NCI-H748 treated with DMSO at 0.1 percent for 48 hours (cell line): ENCODE results near the gene DPH1.

Experiments used
- DNase-seq: peaks from one replicate; lab custom pipeline; 2025; lab: John Stamatoyannopoulos, UW

Gene DPH1

GRCh38 chr17:2027528-2028233, 2.3 kb upstream of the DPH1 start:
- DNase-seq = no peak

- no peak for DNase-seq
Measured at GRCh38 chr17:2028234-2028614, 1.7 kb upstream of the DPH1 start.

- DNase-seq = no peak
Measured at GRCh38 chr17:2028737-2029136, 1.2 kb upstream of the DPH1 start.

GRCh38 chr17:2030779-2031163, 818 bp downstream of the DPH1 start:
- DNase-seq = no peak

DNA sequence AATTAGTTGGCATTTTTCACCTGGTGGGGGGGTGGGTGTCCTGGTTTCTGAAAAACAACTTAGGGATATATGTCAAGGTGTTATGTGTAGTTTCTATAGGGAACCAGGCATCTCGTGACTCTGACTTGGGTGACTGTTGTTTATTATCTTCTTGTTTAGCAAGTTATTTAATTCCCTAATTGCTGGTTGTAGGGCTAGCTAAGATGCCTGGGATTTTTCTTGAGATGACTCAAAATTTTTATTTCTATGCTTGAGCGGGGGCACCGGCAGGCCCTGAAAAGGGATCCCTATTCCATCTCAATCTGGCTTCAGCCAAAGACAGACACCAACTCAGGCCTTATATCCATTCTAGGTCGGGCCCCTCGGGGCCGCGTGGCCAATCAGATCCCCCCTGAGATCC, 3.2 kb downstream of the DPH1 start:
- DNase-seq = no peak

DNA sequence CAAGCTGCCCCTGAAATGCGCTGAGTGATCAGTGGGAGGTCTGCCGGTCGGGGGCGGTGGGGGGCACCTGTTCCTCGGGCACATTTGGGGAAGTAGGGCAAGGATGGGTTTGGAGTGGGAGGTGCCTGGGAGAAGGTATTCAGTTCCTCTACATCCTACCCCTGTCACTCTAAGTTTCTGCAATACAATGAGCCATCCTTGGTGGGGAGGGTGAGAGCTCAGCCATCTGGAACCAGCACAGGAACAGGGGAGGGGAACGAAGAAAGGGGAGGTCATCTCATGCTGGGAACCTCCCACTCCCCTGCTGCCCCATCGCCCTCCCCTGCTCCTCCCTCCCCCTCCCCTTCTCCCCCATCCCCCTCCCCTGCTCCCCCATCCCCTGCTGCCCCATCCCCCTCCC, 4.2 kb downstream of the DPH1 start:
- no peak for DNase-seq

DNA sequence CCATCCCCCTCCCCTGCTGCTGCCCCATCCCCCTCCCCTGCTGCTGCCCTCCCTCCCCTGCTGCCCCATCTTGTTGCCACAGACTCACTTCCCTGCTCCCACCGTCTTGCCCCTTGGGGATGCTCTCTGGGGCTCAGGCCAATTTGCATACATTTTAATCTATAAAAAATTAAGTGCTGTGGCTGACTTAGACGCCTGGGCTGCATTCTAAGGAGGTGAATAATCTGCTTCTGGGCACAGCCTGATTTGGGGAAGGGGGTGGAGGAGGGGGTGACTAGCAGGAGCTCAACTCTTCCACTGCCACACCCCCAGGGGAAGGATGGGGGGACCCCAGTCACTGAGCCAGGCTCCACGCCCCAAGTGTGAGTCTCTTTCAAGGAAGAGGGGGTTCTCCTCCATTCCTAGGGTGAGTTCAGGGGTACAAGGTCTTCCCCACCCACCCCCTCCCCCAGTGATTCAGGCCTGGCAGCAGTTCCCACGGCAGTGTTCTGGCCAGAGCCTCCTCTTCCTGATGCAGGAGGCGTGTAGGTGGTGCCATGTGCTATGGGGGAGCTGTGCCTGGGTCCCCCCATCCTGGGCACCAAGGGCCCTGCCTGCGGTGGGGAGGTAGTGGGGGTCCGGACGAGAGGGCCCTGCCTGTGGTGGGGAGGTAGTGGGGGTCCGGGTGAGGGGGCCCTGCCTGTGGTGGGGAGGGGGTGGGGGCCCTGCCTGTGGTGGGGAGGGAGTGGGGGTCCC, 5.0 kb downstream of the DPH1 start:
- DNase-seq = no peak

DNA sequence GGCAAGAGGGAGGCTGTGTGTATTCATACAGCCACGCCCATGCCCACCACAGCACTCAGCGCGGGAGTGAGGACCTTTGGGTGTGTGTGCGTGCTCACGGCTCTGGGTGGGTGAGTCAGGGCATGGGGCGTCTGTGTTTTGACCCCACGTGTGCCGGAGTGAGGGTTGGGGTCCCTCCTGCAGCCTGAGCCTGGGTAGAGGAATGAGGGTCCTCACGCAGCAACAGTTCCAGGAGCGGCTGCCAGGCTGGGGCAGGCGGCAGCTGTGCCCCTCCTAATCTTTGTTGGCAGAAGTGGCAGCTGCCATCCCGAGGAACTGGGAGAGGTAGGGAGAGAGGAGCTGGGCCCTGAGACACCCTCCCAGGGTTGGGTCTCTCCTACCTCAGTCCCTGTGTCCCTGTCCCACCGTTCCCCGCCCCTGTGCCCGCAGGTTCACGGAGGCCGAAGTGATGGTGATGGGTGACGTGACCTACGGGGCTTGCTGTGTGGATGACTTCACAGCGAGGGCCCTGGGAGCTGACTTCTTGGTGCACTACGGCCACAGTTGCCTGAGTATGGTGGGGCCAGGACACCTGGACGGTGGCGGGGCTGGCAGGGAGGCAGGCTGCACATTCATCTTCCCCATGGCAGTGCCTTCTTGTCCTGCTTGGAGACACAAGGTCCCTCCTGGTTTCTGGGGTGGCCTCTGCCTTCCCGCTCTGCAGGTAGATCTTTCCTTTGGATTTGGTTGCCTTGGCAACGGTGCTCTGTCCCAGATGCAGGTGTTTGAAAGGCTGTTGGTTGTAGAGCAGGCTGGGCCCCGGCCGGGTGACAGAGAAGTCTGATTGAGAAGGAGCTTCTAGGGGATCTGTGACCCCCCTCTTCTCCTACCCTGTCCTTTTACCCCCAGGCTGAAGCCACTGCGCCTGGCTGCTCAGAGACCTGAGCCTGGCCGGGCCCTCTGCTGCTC, 5.9 kb downstream of the DPH1 start:
- DNase-seq = no peak

DNA sequence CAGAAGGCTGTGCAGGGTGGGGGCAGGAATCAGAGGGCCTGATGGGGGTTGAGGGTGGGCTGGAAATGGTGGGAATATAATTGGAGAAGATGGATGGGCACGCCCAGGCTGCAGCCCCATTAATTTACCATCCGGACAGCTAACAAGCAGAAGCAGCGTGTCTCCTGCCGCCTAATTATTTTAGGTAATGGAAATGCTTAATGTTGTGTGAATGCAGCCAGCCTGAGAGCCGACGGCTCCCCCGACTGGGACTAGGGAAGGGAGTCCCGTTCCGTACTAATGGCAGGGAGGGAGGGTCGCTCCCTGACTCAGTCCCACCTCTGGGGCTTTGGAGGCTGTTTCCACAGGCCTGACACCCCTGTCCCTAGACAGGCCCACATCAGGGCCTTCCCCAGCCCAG, 7.2 kb downstream of the DPH1 start:
- DNase-seq = no peak

DNA sequence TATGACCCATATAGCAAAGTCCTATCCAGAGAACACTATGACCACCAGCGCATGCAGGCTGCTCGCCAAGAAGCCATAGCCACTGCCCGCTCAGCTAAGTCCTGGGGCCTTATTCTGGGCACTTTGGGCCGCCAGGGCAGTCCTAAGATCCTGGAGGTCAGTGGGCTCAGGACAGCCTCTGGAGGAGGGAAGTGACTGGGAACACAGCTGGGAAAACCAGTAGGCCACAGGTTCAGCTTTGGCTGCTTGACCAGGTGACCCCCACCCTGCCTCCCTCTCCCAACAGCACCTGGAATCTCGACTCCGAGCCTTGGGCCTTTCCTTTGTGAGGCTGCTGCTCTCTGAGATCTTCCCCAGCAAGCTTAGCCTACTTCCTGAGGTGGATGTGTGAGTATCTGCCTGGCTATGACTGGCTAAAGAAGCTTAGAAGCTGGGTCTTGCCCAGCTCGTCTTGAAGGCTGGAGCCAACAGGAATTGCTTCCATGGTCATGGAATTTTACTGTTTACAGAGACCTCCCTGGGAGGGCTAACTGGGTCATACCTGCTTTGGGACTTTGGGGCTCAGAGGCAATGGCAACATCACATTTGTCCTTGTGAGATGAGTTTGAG, 10.4 kb downstream of the DPH1 start:
- no peak for DNase-seq

DNA sequence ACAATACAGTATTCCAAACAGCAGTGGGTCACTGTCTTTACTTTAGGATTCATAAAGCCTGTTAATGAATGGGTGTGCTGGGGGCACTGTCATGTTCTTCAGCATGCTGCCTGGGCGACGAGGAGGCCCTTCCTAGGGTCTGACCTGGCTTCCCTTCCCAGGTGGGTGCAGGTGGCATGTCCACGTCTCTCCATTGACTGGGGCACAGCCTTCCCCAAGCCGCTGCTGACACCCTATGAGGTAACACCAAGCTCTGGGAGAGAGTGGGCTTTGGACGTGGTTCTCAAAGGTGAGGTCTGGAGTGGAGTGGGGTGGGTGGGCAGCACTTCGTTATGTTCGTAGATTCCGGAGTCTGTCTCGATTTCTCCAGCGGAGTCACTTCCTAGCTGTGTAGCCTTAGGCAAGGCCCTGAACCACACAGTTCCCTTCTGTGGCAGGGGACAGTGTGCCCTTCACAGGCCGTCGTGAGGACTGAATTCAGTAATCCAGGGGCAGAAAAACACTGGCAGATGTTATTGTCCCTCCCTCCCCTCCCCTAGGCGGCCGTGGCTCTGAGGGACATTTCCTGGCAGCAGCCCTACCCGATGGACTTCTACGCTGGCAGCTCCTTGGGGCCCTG, 11.1 kb downstream of the DPH1 start:
- peak; percentile 42 for DNase-seq

GRCh38 chr17:2041561-2042389, 11.8 kb downstream of the DPH1 start, which contains the start of gene OVCA2:
OVCA2 (plus strand) TSS chr17:2042022; CDS start chr17:2042048, 26 bp downstream.
- DNase-seq = peak; percentile 97

DNA sequence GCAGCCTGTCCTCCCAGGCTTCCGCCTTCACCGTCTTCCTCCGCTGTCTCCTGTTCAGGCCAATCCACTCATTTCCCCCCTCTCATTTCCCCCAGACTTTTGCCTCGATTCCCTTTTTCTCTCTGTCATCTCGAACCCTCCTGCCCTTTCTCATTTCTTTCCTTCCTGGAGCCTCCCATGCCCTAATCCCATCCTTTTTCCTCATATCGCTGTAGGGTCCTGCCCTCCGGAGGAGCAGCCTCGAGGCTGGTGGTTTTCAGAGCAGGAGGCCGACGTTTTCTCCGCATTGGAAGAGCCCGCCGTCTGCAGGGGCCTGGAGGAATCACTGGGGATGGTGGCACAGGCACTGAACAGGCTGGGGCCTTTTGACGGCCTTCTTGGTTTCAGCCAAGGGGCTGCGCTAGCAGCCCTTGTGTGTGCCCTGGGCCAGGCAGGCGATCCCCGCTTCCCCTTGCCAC, 12.5 kb downstream of the DPH1 start:
- peak; percentile 34 for DNase-seq

GRCh38 chr17:2042933-2043332, 13.0 kb downstream of the DPH1 start:
- DNase-seq = no peak

DNA sequence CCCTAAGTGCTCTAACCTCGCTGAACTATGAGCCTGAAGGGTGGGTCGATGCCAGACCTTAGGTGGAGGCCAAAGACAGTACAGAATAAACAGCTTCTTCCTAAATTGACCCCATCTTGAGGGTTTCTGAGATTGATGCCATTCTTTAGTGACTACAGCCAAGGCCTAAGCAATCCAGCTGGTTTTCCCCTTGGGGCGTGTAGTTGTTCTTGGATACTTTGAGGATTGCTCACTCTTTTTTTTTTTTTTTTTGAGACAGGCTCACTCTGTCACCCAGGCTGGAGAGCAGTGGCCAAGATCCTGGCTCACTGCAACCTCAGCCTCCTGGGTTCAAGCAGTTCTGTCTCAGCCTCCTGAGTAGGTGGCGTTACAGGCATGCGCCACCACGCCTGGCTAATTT, 13.8 kb downstream of the DPH1 start:
- DNase-seq = no peak

DNA sequence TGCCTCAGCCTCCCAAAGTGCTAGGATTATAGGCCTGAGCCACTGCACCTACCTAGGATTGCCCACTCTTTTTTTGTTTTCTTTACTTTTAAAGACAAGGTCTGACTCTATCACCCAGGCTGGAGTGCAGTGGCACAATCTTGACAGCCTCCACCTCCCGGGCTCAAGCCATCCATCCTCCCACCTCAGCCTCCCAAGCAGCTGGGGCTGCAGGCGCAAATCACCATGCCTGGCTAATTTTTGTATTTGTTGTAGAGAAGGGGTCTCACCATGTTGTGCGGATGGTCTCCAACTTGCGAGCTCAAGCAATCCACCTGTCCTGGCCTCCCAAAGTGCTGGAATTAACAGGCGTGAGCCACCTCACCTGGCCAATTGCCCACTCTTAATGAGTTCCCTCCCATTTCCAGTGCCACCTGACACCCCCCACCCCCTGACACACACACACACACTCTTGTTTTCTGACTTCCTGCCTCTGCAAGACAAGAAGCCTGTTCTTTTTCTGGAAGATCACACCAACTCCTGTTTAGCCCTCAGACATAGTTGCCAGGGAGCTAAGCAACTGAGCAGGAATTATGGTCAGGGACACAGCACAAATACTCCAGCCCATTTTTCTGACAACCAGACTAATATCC, 14.4 kb downstream of the DPH1 start:
- no peak for DNase-seq

DNA sequence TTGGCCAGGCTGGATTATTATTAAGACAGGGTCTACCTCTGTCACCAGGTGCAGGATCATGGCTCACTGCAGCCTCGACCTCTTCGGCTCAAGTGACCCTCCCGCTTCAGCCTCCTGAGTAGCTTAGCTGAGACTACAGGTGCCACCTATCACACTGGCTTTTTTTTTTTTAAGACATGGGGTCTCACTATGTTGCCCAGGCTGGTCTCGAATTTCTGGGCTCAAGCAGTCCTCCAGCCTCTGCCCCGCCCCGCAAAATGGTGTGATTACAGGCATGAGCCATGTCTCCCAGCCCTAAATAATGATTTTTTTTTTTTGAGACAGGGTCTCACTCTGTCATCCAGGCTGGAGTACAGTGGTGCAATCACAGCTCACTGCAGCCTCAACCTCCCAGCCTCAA, 17.6 kb downstream of the DPH1 start:
- DNase-seq = no peak

DNA sequence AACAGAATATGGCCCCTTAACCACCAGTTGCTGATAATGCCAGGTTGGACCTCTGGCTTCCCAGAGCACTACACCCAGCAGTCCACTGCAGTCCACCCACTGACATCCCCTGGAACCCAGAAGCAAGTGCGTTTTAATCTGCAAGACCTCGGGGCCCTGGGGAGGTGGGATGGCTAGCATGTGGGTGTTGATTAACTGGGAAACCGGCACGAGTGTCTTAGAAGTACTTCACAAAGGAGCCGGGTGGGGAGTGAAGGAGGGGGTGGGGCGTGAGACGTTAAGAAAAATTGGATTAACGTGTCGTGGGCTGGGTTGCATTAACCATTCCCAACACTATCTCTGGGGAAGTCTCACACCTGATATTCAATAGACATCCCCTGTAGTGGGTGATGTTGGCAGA, 18.9 kb downstream of the DPH1 start:
- DNase-seq = no peak

DNA sequence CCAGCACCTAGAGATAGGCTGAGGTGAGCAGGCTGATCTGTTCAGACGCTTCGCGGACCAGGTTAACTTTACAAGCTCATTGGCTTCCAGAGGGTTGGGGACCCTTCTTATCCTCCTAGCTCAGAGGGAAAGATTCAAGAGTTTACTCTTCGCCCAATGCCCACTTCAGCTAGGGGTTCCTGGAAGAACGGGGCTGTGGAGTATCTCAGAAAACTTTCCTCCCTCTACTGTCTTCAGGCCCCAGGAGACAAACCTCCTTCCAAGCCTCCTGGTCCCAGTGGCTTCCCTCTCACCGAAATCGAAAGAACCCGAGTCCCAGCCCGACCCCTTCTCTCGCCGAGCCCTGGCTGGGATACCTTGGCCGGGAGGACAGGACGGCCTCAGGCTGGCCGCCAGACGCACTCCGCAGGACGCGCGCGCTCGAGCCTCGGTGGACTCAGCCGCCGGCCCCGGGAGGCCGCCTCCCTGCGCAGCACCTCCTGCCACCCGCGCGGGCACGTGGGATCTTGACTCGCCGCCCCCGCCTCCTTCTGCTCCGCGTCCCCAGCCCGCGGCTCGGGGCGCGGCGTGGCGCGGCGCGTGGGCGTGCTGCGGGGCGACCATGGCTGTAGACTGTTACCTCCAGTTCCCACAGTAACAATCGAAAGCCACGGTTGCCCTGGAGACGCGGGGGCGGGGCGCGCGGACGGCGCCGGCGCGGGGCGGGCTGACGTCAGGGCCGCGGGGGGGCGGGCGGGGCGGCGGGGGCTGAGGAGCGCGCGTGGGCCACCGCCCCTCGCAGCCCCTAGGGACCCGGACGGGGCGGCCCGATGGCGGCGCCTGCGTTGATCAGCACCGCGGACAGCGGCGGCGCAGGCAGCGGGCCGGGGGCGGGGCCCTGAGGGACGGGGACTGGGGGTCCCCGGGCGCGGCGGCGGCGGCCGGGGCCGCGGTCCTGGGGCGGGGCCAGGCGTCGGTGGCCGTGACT, 19.7 kb downstream of the DPH1 start:
- peak; percentile 59 for DNase-seq
